Esophagus muscularis mucosa (tissue), 4 donors: Measurements from ENCODE around the gene SMIM13.

ENCODE experiments used
- EP300 ChIP-seq: sonication (generic); formaldehyde crosslinking; IDR thresholded peaks from one replicate; pipeline ENCODE4 v1.6.1; 2017; ENCODE audit warnings: antibody characterized with exemption
- POLR2A ChIP-seq: fragments of 450-650 bp; IDR thresholded peaks from one replicate; pipeline ENCODE4 v1.6.1; 2017; ENCODE audit warnings: antibody characterized with exemption, moderate library complexity, mild to moderate bottlenecking, low read depth
- POLR2AphosphoS5 ChIP-seq, 2 donors: sonication (generic); formaldehyde crosslinking; IDR thresholded peaks; one replicate each; pipeline ENCODE4 v1.6.1; 2017; ENCODE audit warnings: antibody characterized with exemption in 2 of 2
- TF ChIP-seq, protein P1 (sequence below), 3 experiments: fragments of 200-600 bp in 2 of 3; fragments of 450-650 bp in 1 of 3; sonication (generic) in 2 of 3; IDR thresholded peaks; one replicate each; pipeline ENCODE4 v1.5.1; 2017 to 2019; ENCODE audit warnings: antibody characterized with exemption in 3 of 3, mild to moderate bottlenecking in 2 of 3, moderate library complexity in 1 of 3

DNA sequence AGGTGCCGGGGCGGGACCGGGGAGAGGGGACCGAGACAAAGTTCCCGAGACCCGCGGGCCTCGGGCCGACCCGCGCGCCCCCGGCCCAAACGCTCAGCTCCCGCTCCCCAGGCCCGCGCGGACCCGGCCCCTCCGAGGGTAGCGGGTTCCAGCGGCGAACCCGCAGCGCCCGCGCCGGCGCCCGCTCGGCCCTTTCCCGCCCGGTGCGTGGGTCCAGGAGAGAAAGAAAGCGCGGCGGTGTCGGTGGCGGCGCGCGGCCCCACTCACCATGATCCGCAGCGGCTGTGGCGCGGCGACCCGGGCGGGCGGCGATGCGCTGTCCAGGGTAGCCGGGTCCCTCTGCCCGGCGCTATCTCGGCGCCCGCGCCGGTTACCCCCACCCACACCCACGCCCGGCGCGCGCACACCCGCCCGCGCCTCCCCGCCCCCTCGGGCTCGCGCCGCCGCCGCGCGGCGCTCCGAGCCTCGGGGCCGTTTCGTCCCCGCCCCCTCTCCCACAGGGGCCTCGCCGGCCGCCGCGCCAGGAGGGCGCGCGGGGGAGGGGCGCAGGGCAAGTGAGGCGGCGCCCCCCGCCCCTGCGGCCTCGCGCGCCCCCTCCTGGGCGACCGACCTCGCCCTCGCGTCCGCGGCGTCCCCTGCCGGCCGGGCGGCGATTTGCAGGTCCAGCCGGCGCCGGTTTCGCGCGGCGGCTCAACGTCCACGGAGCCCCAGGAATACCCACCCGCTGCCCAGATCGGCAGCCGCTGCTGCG, 49.5 kb upstream of the SMIM13 start, which contains the start of gene ELOVL2:
- TF ChIP-seq, protein P1, sequence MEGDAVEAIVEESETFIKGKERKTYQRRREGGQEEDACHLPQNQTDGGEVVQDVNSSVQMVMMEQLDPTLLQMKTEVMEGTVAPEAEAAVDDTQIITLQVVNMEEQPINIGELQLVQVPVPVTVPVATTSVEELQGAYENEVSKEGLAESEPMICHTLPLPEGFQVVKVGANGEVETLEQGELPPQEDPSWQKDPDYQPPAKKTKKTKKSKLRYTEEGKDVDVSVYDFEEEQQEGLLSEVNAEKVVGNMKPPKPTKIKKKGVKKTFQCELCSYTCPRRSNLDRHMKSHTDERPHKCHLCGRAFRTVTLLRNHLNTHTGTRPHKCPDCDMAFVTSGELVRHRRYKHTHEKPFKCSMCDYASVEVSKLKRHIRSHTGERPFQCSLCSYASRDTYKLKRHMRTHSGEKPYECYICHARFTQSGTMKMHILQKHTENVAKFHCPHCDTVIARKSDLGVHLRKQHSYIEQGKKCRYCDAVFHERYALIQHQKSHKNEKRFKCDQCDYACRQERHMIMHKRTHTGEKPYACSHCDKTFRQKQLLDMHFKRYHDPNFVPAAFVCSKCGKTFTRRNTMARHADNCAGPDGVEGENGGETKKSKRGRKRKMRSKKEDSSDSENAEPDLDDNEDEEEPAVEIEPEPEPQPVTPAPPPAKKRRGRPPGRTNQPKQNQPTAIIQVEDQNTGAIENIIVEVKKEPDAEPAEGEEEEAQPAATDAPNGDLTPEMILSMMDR (IDR thresholded peaks at IDR 0.05), result peak in 2 of 3 experiments; percentile 24 to 41
- TF ChIP-seq POLR2A (no peak), POLR2AphosphoS5 (IDR thresholded peaks at IDR 0.05) (no peak), EP300 (no peak)
